Stimulated activated CD8-positive, alpha-beta memory T cell treated with anti-CD3 and anti-CD28 coated beads, Interleukin-15, amount 100 ng/mL, for 24 hours (primary cell): ENCODE results near the gene ZDHHC7.
A peak's percentile ranks its signal among the peaks of the same experiment; 100 is the strongest.
"Not testable (repeated sequence)": the region's sequence is repeated elsewhere in the genome, so short reads cannot be mapped to it uniquely, and the experiment has no call there.

Source experiments
- DNase-seq: peaks from one replicate; pipeline ENCODE4 v3.0.0-alpha.2; 2020; ENCODE audit warnings: low read depth

The ZDHHC7 gene

DNA sequence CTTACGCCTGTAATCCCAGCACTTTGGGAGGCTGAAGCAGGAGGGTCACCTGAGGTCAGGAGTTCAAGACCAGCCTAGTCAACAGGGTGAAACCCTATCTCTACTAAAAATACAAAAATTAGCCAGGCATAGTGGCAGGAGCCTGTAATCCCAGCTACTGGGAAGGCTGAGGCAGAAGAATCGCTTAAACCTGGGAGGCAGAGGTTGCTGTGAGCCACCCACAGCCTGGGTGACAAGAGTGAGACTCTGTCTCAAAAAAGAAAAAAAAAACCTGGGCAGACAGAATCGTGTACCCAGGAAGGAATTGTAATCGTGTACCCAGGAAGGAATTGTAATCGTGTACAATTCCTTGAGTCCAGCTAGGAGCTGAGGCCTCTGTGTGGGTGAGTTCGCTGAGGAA, 72.7 kb downstream of the ZDHHC7 start:
- DNase-seq = not testable (repeated sequence)

DNA sequence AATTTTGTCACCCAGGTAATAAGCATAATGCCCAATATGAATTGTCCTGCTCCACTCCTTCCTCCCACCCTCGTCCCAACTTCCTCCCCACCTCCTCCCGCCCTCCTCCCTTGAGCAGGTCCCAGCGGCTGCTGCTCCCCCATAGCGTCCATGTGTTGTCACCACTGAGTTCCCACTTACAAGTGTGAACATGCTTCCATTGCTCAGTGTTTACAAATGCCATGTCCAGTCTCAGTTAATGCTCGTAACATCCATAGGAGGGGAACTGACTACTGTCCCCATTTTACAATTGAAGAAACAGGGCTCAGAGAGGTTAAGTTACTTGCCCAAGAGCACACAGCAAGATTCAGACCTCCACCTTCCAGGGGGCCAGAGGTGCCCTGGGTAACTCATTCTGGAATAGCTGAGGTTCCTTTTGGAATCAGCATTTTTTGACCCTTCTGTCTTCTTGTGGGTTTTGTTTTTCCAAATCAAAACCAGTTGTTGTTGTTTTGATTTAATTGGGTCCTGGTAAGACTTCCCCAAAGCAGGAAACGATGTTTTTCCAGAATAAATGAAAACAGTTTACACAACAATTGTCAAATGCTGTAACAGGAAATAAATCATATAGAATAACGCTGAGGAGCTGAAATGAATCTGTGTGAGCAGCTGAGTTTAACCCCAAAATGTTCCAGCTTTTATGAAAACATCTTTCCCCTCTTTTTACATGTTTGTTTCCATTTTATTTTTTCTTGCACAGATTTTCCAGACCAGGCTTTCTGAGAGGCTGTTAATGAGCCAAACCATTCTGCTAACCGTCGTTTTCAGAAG, 73.9 kb downstream of the ZDHHC7 start:
- DNase-seq = no peak

DNA sequence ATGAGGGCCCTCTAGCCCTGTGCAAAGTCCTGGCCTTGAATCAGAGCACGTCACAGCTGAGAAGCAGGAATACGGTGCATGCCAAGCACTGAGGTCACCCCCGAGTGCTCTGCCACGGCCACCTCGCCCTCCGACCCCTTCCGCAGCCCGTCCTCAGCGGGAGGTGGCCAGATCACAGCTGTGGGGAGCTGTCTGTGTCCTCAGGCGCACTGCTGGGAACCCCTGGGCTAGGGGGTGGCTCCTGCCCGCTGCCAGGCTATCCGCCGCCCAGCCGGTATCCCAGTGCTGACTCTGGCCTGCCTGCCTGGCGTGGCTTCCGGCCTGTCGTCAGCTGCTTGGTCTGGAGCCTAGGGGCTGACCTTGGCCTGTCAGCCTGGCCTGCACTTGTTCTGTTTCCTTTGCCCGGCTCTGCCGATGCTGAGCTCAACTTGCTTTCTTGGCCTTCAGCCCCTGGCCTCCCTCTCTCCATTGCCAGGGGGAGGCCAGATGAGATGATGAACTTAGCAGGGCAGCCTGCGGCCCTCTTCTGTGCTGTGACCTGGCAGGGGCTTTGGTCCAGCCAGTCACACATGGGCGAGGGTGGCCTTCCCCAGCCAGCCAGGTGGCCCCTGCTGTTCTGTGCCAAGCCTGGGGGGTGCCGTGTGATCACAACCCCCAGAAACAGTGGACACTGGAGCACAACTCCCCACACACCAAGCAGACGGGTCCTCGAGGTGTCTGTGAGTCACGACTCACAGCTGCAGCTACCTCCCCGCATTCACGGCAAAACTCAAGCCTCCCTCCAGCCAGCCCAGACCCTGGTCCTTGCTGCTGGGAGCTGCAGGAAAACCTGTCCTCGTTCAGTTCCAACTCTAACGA, 77.3 kb downstream of the ZDHHC7 start:
- DNase-seq = no peak

DNA sequence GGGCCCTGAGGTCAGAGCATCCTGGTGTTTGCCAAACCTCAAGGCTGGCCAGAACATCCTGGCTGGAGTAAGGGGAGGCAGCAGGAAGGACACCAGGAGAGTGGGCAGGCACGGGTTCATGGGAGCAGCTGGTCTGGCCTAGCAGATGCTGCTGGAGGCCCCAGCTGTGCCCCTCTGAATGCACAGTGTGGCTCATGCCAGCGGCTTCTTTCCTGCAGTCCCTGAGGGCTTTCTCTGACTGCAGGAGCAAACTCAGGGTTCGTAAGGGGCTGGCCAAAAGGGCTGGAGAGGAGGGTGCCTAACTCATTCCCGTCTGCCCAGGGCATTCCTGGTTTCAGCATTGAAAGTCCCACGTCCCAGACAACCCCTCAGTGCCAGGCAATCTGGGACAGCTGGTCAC, 78.7 kb downstream of the ZDHHC7 start:
- DNase-seq = no peak

DNA sequence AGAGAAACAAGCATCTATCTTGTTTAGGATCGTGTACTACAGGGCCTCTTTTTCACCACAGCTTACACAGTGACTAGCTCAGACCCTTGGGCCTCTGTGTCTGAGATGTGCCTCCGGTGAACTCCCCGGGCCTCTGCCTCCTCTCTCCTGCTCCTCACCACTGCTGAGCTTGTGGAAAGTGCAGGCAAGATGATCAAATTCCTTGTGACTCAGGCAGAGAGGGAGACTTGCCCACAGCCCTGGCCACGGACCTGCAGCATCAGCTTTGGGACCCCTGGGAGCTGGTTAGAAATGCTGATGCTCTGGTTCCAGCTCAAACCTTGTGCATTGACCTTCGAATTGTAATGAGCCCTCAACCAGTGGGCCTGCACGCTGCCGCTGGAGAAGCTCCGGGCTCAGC, 79.8 kb downstream of the ZDHHC7 start:
- DNase-seq = no peak

DNA sequence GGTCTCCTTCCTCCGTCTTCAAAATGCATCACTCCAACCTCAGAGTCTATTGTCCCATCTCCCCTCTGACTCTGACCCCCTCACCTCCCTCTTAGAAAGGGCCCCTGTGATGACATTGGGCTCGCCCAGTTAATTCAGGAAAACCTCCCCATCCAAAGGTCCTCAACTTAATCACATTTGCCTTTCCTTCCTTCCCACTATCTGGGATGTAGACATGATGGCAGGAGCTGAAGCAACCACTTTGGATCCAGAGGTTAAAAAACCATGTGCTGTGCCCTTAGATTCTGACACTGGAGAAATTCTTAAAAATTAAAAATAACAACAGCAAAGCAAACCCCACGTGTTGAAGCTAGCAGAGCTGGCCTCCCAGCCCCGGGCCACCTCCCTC, 80.2 kb downstream of the ZDHHC7 start:
- no peak for DNase-seq

DNA sequence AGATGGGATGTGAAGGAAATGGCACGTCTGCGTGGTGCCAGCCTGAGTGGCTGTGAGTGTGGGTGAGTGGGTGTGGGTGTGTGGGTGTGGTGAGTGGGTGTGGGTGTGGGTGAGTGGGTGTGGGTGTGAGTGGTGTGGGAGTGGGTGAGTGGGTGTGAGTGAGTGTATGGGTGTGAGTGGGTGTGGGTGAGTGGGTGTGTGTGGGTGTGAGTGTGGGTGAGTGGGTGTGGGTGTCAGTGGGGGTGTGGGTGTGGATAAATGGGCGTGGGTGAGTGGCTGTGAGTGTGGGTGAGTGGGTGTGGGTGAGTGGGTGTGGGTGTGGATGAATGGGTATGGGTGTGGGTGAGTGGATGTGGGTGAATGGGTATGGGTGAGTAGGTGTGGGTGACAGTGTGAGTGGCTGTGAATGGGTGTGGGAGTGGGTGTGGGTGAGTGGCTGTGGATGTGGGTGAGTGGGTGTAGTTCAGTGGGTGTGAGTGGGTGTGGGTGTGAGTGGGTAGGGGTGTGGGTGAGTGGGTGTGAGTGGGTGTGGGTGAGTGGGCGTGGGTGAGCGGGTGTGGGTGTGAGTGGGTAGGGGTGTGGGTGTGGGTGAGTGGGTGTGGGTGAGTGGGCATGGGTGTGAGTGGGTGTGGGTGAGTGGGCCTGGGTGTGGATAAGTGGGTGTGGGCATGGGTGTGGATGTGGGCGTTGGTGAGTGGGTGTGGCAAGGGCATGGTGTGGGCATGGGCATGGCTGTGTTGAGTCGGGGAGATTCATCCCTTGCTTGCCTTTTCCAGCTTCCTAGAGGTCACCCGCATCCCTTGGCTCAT, 80.8 kb downstream of the ZDHHC7 start:
- no peak for DNase-seq

DNA sequence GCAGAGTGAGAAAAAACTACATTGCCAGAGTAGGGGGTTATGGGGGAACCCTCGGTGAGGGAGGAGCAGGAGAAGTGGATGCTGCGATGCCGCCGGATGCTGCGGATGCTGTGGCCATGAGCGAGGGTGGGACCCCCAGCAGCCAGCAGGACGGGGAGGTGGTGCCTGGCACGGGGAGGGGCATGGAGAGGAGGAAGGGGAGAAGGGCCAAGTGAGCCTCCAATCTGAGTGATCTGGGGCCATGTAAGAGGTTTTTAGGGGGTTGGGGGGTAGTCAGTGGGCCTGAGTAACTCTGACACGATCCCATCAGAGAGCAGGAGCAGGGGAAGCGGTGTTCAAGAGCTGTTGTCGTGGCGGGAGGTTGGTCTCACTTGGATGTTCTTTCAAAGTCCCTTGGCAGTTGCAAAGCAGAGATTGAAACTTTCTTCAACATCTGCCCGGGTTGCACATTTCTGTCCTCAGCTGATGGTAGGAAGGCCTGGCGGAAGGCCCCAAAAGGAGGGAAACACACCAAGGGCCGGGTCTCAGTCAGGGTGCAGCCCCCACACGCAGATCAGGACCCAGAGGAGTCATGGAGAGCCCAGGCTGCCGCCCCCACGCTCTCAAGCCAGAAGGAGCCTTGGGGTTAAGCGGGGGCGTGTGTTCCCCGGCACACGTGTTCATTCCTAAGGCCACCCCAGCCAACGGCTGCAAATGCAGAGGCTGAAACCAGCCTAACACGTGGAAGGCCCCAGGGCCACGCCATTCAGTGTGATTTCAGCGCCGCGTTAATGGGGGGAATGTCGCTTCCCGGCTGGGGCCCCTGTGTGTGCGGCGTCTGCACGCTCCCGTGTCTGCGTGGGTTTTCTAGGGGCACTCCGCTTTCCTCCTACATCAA, 81.7 kb downstream of the ZDHHC7 start:
- DNase-seq = no peak

DNA sequence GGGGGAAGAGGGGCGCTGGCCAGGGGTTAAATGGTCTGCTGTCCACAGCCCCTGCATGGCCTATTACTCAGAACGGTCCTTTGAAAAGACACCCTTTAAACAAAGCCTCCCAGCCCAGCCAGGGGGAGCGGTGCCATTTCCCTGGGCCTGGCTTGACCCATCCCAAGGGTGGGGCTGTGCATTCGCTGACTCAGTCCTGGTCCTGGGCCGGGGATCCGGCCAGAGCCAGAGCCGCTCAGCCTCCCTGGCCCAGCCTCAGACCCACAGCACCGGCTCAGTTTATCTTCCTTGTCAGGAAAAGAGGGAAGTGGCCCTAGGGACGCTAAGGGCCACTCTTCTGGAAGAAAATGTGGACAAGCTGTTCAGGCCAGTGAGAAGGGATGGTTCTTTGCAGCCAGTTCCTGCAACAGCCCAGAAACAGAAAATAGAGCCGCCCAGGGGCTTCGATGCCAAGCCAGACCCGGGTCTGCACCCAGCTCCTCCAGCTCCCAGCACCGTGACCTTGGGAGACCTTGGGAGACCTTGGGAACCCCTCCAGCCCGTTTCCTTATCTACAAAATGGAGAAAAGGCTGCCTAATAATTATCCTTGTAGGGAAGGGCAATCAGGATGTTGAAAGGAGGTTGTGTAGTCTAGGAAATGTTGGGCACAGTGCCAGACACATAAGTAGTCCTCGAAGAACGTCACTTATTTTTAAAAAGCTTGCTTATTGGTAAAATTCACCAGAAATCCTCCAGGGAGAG, 82.5 kb downstream of the ZDHHC7 start:
- no peak for DNase-seq

DNA sequence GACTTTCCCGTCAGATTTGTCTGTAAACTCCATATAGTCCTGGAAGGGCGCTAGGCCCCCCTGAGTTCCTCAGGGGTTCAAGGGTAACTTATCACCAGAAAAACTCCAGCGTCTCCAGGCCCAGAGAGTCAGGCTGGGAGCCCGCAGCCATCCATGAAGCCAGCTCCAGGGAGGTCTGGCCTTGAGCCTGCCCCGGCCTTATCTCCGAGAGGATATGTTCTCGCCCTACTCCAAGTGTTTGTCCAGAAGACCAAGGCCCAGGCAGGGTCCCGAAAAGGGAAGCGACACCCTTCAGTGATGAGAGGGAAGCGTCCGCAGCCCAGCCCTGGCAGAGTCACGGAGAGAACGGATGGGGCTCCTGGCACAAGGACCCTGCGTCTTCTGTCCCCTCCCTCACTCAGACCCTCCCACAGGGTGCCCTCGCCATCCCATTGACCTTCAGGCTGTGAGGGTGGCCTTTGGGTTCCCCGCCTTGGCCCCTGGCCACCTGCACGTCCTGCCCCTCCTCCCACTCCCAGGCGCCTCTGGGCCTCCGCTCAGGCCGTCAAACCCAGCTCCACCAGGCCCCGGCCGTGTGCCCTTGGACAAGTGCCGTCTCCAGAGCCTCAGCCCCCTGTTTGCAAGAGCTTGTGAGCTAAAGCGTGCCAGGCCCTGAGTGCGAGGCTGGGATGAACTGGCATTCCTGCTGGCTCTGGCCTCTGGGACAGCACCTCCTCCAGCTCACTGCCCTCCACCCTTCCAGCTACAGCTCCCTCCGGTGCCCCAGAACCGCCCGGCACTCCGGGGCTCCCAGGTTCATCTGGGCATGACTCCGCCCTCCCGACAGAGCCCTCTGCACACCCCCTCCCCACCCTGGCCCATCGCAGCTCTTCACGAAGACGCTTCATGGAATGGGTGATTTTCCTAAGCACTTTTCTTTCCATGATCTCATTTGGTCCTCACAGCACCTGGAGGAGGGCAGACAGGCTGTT, 83.4 kb downstream of the ZDHHC7 start:
- no peak for DNase-seq

DNA sequence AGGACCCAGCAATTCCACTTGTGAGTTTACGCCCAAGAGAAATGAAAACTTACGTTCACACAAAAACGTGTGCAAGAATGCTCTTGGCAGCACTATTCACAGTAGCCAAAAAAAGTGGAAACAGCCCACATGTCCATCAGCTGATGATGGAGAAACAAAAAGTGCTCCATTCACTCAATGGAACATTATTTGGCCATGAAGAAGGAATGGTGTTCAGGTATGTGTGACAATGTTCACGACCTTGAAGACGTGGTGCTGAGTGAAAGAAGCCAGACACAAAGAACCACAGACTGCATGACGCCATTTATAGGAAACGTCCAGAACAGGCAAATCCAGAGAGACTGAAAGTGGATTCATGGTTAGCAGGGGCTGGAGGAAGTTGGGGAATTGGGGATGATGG, 84.9 kb downstream of the ZDHHC7 start:
- DNase-seq = no peak

DNA sequence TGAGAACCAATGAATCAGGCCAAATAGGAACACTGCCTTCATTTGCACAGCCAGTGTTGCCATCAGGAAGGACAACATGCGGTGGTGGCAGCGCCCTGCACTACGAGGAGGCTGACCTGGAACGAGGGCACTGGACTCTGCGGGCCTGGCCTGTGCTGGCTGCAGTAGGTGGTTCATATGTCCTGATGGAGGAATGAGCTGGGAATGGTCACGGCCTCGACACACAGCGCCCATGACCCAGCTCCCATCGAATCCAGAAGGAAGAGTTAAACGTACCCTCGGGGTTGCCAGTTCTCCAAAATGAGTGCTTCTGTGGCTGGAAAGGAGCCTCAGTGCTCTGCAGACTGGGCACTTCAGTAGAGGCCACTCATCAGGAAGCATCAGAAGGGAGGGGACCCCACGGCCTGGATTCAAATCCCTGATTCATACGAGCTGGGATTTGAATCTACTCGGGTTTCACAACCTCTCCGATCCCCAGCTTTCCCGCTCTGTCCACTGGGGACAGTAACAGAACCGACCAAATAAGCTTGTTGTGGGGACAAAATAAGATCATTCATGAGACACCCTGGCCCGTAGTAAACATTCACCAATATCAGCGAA, 85.5 kb downstream of the ZDHHC7 start:
- no peak for DNase-seq

DNA sequence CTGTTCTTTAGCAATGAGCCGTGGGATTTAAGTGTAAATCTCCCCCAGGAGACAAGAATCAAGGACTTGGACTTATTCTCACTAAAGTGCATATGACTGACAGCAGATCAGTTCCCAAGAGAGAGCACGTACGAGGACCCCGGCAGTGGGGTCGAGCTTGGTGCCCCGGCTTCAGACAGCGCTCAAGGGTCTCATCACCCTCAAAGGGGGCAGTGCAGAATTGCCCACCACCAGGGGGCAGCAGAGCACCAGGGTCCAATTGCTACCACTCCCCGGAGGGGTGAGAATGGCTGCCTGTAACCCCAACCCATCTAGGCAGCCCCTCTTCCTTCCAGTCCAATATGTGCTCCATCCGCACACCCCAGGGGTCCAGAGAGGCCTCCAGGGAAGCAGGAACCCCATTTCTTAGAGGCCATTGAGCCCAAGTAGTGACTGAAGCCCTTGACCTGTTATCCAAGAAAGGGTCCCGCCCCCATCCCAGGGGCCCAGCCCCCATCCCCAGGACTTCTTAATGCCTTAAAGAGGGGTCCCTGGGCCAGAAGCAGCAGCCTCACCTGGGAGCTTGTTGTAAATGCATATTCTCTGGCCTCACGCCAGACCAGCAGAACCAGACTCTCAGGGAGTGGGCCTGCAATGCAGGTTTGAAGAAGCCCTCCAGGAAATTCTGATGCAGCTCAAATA, 86.1 kb downstream of the ZDHHC7 start:
- DNase-seq = peak; percentile 59

DNA sequence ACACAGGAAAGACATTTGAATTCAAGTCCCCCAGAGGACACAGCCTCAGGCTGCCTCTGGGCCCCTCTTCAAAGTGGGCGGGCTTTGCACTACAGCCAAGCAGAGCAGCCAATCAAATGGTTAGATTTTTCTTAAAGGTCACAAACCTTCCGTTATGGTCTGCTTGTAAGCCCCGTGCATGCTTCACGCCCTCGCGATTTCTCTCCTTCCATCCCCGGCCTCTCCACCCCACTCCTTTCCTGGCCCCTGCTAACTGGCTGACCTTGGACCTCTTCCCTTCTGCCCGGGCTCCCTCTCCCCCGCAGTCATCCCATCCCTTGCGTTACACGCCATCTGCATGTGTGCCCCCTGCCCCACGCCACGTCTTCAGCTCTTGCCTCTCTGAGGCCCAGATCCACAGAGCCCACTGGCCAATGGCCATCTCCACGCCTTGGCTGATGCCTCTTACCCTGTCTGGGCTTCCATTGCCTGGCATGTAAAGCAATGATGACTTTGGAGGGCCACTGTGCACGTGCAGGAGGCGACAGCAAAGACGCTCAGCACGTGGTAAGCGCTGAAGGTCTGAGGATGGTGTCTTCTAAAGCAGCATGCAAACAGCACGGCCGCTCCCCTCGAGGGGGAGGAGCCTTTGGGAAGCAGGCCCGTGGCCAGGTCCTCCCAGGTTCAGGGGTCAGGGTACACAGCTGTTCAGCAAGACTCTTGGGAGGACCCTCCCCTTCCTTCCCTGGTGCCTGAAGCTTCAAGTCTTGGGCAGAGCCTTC, 86.8 kb downstream of the ZDHHC7 start:
- DNase-seq = no peak
